Tibial nerve (tissue), 4 donors: Measurements from ENCODE around the gene CLK2. TPM values are rescaled to one million over a fixed set of nuclear protein-coding genes. Genes with fewer than 3 reads are reported as not detected.

Experiments
- DNase-seq, 2 donors: peaks; one replicate each; pipeline ENCODE4 v3.0.0-alpha.2; 2019; ENCODE audit warnings: low spot score in 2 of 2
- H3K27ac ChIP-seq, 4 donors: fragments of 200-600 bp; sonication (generic) in 3 of 4; one replicate each; pipeline ENCODE4 v1.5.1; 2017 to 2019; ENCODE audit warnings: mild to moderate bottlenecking in 1 of 4
- H3K27me3 ChIP-seq, 2 donors: fragments of 200-600 bp; sonication (generic) in 1 of 2; one replicate each; pipeline versions ENCODE4 v1.5.1 to v1.6.0; 2017 to 2019
- H3K36me3 ChIP-seq, 3 donors: fragments of 200-600 bp; sonication (generic); one replicate each; pipeline ENCODE4 v1.5.1; 2018 to 2019
- H3K4me1 ChIP-seq, 4 donors: fragments of 200-600 bp; sonication (generic) in 3 of 4; one replicate each; pipeline ENCODE4 v1.5.1; 2017 to 2019
- H3K4me3 ChIP-seq, 4 donors: fragments of 200-600 bp; sonication (generic) in 3 of 4; one replicate each; pipeline ENCODE4 v1.5.1; 2017 to 2019; ENCODE audit warnings: mild to moderate bottlenecking in 1 of 4, moderate library complexity in 1 of 4
- H3K9me3 ChIP-seq, 4 donors: fragments of 200-600 bp; sonication (generic) in 3 of 4; one replicate each; pipeline ENCODE4 v1.5.1; 2017 to 2019
- EP300 ChIP-seq, 2 donors: sonication (generic); formaldehyde crosslinking; IDR thresholded peaks; one replicate each; pipeline ENCODE4 v1.6.1; 2017; ENCODE audit warnings: antibody characterized with exemption in 2 of 2, mild to moderate bottlenecking in 1 of 2
- POLR2A ChIP-seq, 2 donors: fragments of 450-650 bp; IDR thresholded peaks; one replicate each; pipeline ENCODE4 v1.6.1; 2017; ENCODE audit warnings: antibody characterized with exemption in 2 of 2, mild to moderate bottlenecking in 2 of 2, moderate library complexity in 2 of 2
- WGBS, 2 donors: methylation state at CpG; one replicate each; pipeline ENCODE4 v1.1.5; 2018; 5-methylcytosine and 5-hydroxymethylcytosine counted together
- total RNA-seq, 4 donors: library from RNA; depleted of rRNA; stranded (reverse); fragments of >200 nt; gene quantifications; one replicate each; pipeline ENCODE4 v1.1.0, GENCODE V29; 2016
- TF ChIP-seq, protein P1 (sequence below), 5 experiments: fragments of 200-600 bp in 3 of 5; fragments of 450-650 bp in 2 of 5; sonication (generic) in 3 of 5; IDR thresholded peaks; one replicate each; pipeline ENCODE4 v1.5.1; 2016 to 2019; ENCODE audit warnings: antibody characterized with exemption in 5 of 5, mild to moderate bottlenecking in 3 of 5, moderate library complexity in 2 of 5

CLK2 gene
- 10 to 100 TPM; 41.0 to 70.6 (median 52.3) TPM for total RNA-seq

DNA sequence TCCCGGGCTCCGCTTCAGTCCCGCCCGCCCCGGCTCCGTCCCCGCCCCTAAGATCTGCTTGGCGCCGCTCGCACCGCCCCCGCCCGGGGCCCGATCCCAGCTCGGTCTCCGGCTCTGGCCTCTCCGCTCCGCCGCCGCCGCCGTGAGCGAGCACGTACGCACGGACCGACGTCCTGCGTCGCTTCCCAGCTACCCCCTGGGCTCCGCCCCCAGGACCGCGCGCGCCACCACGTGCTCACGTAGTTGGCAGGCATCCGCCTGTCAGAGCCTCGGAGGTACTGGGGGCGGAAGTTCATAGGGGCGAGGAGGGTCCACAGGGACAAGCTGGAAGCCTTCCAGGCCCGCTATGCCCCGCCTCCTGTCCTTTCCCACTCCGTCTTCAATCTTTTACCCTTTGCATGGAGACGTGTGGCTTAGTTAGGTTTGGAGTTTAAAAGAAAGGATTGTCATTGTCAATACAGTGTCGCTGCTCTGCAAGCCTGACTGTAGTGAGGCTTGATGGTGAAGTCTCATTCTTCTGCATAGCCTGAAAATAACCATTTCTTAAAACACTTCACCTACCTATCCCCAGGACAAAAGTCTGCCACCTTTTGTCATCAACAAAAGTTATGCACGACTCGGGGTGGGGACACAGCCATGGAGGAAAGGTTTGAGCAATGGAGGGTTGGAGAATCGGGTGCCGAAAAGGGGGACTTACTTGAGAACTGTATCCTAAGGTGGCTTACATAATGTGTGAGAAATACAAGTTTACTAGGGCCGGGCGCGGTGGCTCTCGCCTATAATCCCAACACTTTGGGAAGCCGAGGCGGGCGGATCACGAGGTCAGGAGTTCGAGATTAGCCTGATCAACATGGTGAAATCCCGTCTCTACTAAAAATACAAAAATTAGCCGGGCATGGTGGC is at the start of gene CLK2:
CLK2 (minus strand) TSS at position 162 of the 903 bp plus-strand sequence. CDS start 2,527 bp downstream, outside the sequence.
- Histone ChIP-seq H3K4me3 (peak within 1 kb of the TSS; percentile 60 to 89 (median 80)), H3K27me3 (no peaks in the 10 kb centered on the region), H3K36me3 (peaks cover 6 to 32% (median 19%) of the 10 kb centered on the region in 3 donors), H3K9me3 (no peaks in the 10 kb centered on the region), H3K4me1 (peaks cover 0 to 53% (median 29%) of the 10 kb centered on the region in 4 donors), H3K27ac (peak within 1 kb of the TSS; percentile 94 to 98 (median 95))
- TF ChIP-seq EP300 (IDR thresholded peaks at IDR 0.05) (peak; percentile 85 to 97), POLR2A (IDR thresholded peaks at IDR 0.05) (peak; percentile 49 to 74)
- TF ChIP-seq, protein P1, sequence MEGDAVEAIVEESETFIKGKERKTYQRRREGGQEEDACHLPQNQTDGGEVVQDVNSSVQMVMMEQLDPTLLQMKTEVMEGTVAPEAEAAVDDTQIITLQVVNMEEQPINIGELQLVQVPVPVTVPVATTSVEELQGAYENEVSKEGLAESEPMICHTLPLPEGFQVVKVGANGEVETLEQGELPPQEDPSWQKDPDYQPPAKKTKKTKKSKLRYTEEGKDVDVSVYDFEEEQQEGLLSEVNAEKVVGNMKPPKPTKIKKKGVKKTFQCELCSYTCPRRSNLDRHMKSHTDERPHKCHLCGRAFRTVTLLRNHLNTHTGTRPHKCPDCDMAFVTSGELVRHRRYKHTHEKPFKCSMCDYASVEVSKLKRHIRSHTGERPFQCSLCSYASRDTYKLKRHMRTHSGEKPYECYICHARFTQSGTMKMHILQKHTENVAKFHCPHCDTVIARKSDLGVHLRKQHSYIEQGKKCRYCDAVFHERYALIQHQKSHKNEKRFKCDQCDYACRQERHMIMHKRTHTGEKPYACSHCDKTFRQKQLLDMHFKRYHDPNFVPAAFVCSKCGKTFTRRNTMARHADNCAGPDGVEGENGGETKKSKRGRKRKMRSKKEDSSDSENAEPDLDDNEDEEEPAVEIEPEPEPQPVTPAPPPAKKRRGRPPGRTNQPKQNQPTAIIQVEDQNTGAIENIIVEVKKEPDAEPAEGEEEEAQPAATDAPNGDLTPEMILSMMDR (IDR thresholded peaks at IDR 0.05) = peak in 1 of 5 experiments; percentile 28
- peak; percentile 87 for DNase-seq
- 17 to 21% methylated on average over 38 to 46 of the region's 61 CpGs for WGBS, 2 donors

DNA sequence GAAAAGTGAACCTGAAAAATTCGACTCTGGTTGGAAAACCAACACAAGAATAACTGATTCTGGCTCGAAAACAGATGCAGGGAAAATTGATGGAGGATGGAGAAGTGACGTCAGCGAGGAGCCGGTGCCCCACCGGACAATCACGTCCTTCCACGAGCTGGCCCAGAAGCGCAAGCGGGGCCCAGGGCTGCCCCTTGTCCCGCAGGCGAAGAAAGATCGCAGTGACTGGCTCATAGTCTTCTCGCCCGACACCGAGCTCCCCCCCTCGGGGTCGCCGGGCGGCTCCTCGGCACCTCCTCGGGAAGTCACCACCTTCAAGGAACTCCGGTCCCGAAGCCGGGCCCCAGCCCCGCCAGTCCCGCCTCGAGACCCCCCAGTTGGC is 49.3 kb upstream of the CLK2 start:
- H3K27ac ChIP-seq = peak overlapping the region; percentile 96 to 100 (median 98)
- peaks cover 0 to 53% (median 25%) of the 10 kb centered on the region in 4 donors for H3K4me1 ChIP-seq
- no peaks in the 10 kb centered on the region for H3K27me3 ChIP-seq
- H3K9me3 ChIP-seq = no peaks in the 10 kb centered on the region
- peak overlapping the region; percentile 53 to 89 (median 64) for H3K4me3 ChIP-seq
- WGBS, 2 donors = 1% methylated on average over 27 to 28 of the region's 28 CpGs
- TF ChIP-seq, protein P1 (IDR thresholded peaks at IDR 0.05) = no peak
- TF ChIP-seq EP300 (IDR thresholded peaks at IDR 0.05) = no peak
- no peak for TF ChIP-seq POLR2A (IDR thresholded peaks at IDR 0.05)
- H3K36me3 ChIP-seq = peaks cover 0 to 34% (median 4%) of the 10 kb centered on the region in 3 donors
- no peak for DNase-seq

DNA sequence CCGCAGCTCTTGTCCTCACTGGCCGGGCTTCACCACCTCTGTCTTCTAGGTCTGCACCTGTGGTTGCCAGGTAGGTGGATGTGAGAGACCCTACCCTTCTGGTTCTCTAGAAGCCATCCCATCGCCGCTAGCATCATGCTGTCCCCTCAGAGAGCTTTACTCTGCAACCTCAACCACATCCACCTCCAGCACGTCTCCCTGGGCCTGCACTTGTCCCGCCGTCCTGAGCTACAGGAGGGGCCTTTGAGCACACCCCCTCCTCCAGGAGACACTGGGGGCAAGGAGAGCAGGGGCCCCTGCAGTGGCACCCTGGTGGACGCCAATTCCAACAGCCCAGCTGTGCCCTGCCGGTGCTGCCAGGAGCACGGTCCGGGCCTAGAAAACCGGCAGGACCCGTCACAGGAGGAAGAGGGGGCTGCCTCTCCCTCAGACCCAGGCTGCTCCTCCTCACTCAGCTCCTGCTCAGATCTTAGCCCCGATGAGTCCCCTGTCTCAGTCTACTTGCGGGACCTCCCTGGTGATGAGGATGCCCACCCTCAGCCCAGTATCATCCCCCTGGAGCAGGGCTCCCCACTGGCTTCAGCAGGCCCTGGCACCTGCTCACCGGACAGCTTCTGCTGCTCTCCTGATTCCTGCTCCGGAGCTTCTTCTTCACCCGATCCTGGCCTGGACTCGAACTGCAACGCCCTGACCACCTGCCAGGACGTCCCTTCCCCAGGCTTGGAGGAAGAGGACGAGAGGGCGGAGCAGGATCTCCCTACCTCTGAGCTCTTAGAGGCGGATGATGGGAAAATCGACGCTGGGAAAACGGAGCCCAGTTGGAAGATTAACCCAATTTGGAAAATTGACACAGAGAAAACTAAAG is 48.6 kb upstream of the CLK2 start:
- 33 to 39% methylated on average over 21 to 24 of the region's 27 CpGs for WGBS, 2 donors
- TF ChIP-seq EP300 (IDR thresholded peaks at IDR 0.05) = no peak
- no peak for TF ChIP-seq POLR2A (IDR thresholded peaks at IDR 0.05)
- TF ChIP-seq, protein P1 (IDR thresholded peaks at IDR 0.05) = no peak
- Histone ChIP-seq H3K9me3 (no peaks in the 10 kb centered on the region), H3K36me3 (peaks cover 0 to 28% (median 4%) of the 10 kb centered on the region in 3 donors), H3K27ac (peak overlapping the region; percentile 96 to 100 (median 98)), H3K4me1 (peaks cover 0 to 53% (median 25%) of the 10 kb centered on the region in 4 donors), H3K4me3 (peak overlapping the region; percentile 53 to 89 (median 64)), H3K27me3 (no peaks in the 10 kb centered on the region)
- no peak for DNase-seq

DNA sequence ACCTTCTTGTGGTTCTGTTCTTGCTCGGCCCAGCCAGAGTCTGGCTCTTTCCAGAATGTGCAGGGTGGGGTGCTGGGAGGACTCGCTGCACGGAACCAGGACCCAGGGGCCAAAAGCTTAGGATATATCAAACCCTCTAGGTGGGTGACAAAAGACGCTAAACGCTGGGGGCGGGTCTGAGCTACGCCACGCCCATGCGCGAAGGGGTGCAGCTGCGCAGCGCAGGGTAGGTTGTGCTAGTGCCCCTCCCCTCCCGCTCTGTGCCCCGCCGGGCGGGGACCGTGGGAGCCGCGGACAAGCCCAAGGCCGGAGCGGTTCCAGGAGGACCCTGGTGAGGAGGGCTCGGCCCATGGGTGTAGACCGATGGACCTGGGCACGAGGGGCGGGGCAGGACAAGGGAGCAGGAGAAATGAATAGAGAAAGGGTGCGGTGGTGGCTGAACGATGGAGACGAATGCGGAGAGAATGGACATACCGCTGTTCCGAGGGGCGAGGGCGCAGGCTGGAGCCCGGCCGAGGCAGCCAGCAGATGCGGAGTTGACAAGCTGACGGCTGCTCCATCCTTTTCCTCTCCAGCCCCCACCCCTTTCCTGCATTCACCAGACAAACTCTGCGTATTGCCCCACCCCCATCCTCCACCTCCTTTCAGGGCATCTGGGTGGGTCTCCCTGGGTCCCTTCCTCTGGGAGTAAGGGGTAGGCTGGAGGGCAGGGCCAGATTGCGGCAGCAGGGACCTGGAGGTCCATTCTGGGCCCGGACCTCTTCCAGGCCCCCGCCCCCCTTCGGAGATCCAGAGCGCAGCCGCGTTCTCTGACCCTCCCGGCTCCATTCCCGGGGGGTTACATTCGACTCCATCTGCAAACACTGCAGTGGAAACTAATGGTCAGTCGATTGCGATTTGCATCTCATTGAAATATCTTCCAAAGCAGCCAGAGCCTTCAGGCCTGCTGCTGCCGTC is 47.6 kb upstream of the CLK2 start, which contains the start of gene RUSC1:
RUSC1 (plus strand) TSS at position 234 of the 957 bp plus-strand sequence. CDS start 880 bp downstream, outside the sequence.
- Histone ChIP-seq H3K4me3 (peak within 1 kb of the TSS; percentile 31 to 89 (median 62)), H3K27me3 (no peaks in the 10 kb centered on the region), H3K9me3 (no peaks in the 10 kb centered on the region), H3K4me1 (peaks cover 0 to 46% (median 24%) of the 10 kb centered on the region in 4 donors), H3K27ac (peak within 1 kb of the TSS; percentile 96 to 100 (median 98)), H3K36me3 (peaks cover 0 to 28% (median 4%) of the 10 kb centered on the region in 3 donors)
- 6 to 12% methylated on average over 43 to 51 of the region's 51 CpGs for WGBS, 2 donors
- TF ChIP-seq POLR2A (IDR thresholded peaks at IDR 0.05) (peak in 1 of 2 donors; percentile 64), EP300 (IDR thresholded peaks at IDR 0.05) (peak; percentile 63 to 80)
- TF ChIP-seq, protein P1 (IDR thresholded peaks at IDR 0.05) = peak in 1 of 5 experiments; percentile 14
- DNase-seq = peak; percentile 68 to 72
